ENCODE results near the gene TMEM156. TPM values are rescaled to one million over a fixed set of nuclear protein-coding genes. Genes with fewer than 3 reads are reported as not detected.
"Not testable (repeated sequence)": the region's sequence is repeated elsewhere in the genome, so short reads cannot be mapped to it uniquely, and the experiment has no call there.

TMEM156 gene
- total RNA-seq, 4 donors from 2014 or later: 0.15 to 9.6 (median 1.1) TPM; not detected in 1

GRCh38 chr4:38989487-38989886 is 42.7 kb downstream of the TMEM156 start:
- Histone ChIP-seq H3K4me1 (no peaks in the 10 kb centered on the region), H3K27me3 (no peaks in the 10 kb centered on the region), H3K9me3 (no peaks in the 10 kb centered on the region), H3K36me3 (no peaks in the 10 kb centered on the region), H3K4me3 (no peak overlapping the region), H3K27ac (no peak overlapping the region)
- intact Hi-C loops (cut with DNase I): no loop called here
- DNase-seq: no peak
- TF ChIP-seq POLR2A (IDR thresholded peaks at IDR 0.05) (no peak), CTCF (IDR thresholded peaks at IDR 0.05) (no peak)
- 82 to 93% methylated on average over 6 of the region's 6 CpGs for WGBS, 2 donors

GRCh38 chr4:38988353-38988752 is 43.9 kb downstream of the TMEM156 start:
- H3K9me3 ChIP-seq; DNase-seq; H3K27me3 ChIP-seq; H3K36me3 ChIP-seq; H3K27ac ChIP-seq; intact Hi-C loops (cut with DNase I); H3K4me1 ChIP-seq; H3K4me3 ChIP-seq: not testable (repeated sequence)
- 84 to 85% methylated on average over 9 of the region's 9 CpGs for WGBS, 2 donors

- no peak overlapping the region for H3K4me3 ChIP-seq
- no peaks in the 10 kb centered on the region for H3K27me3 ChIP-seq
- intact Hi-C loops (cut with DNase I): no loop called here
- no peak for TF ChIP-seq POLR2A (IDR thresholded peaks at IDR 0.05)
- TF ChIP-seq CTCF (IDR thresholded peaks at IDR 0.05): no peak
- peaks cover 0 to 7% (median 0%) of the 10 kb centered on the region in 3 donors for H3K4me1 ChIP-seq
- no peaks in the 10 kb centered on the region for H3K9me3 ChIP-seq
- H3K27ac ChIP-seq: no peak overlapping the region
- DNase-seq: no peak
- H3K36me3 ChIP-seq: no peaks in the 10 kb centered on the region
Observed at GRCh38 chr4:38987491-38987890, 44.7 kb downstream of the TMEM156 start.

GRCh38 chr4:38985410-38986100 is 46.7 kb downstream of the TMEM156 start:
- no peak for TF ChIP-seq POLR2A (IDR thresholded peaks at IDR 0.05)
- no peak for TF ChIP-seq CTCF (IDR thresholded peaks at IDR 0.05)
- H3K27ac ChIP-seq: no peak overlapping the region

GRCh38 chr4:38983787-38984598 is 48.2 kb downstream of the TMEM156 start:
- WGBS, 2 donors: 57 to 67% methylated on average over 12 of the region's 12 CpGs
- H3K4me3 ChIP-seq: no peak overlapping the region
- TF ChIP-seq CTCF (IDR thresholded peaks at IDR 0.05): no peak
- TF ChIP-seq POLR2A (IDR thresholded peaks at IDR 0.05): no peak
- DNase-seq: no peak
- no peaks in the 10 kb centered on the region for H3K27me3 ChIP-seq
- peaks cover 0 to 7% (median 0%) of the 10 kb centered on the region in 3 donors for H3K4me1 ChIP-seq
- H3K36me3 ChIP-seq: no peaks in the 10 kb centered on the region
- H3K27ac ChIP-seq: no peak overlapping the region
- intact Hi-C loops (cut with DNase I): no loop called here
- H3K9me3 ChIP-seq: no peaks in the 10 kb centered on the region

More at GRCh38 chr4:38985410-38986100, 46.7 kb downstream of the TMEM156 start:
- Histone ChIP-seq H3K27me3 (no peaks in the 10 kb centered on the region), H3K4me3 (no peak overlapping the region), H3K4me1 (peaks cover 0 to 7% (median 0%) of the 10 kb centered on the region in 3 donors), H3K9me3 (no peaks in the 10 kb centered on the region), H3K36me3 (no peaks in the 10 kb centered on the region)
- no peak for DNase-seq
- WGBS, 2 donors: 57 to 69% methylated on average over 10 of the region's 10 CpGs
- intact Hi-C loops (cut with DNase I): no loop called here

Data from esophagus squamous epithelium (tissue), 5 donors.